ENCODE data around the gene PDE4B.
"Not testable (repeated sequence)": the region's sequence is repeated elsewhere in the genome, so short reads cannot be mapped to it uniquely, and the experiment has no call there.

Gene PDE4B

DNA sequence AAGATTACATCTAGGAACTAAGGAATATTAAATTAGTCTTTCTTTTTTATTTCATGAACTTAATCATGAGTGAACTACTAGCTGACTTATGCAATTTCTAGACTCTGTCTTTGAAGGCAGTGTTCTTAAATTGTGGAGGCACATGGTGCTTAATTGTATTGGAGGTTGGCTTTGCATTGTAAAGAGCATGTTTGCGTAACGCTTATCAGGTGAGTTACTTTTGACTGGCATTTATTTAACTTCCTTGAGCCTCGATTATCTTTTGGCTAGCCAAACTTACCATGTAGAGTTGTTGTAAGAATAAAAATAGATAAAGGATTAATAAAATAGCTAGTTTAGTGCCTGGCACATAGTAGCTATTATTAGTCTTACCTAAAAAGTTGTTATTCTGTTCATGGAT lies 262.4 kb downstream of the PDE4B start:
- no peak for DNase-seq (ENCODE audit: low read depth in 2 of 2)

GRCh38 chr1:66057448-66057847 lies 264.8 kb downstream of the PDE4B start:
- DNase-seq (ENCODE audit: low read depth in 2 of 2), result not testable (repeated sequence)

DNA sequence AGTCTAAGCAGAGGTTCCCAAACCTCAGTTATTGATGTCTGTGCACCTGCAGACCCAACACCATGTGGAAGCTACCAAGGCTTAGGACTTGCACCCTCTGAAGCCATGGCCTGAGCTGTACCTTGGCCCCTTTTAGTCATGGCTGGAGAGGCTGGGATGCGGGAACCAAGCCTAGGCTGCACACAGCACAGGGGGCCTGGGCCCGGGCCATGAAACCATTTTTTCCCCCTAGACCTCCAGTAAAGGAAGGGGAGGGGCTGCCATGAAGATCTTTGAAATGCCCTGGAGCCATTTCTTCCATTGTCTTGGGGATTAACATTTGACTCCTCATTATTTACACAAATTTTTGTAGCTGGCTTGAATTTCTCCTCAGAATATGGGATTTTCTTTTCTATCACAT lies 265.9 kb downstream of the PDE4B start:
- DNase-seq (ENCODE audit: low read depth in 2 of 2), result no peak

DNA sequence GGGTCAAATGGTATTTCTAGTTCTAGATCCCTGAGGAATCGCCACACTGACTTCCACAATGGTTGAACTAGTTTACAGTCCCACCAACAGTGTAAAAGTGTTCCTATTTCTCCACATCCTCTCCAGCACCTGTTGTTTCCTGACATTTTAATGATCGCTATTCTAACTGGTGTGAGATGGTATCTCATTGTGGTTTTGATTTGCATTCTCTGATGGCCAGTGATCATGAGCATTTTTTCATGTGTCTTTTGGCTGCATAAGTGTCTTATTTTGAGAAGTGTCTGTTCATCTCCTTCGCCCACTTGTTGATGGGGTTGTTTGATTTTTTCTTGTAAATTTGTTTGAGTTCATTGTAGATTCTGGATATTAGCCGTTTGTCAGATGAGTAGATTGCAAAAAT lies 274.5 kb downstream of the PDE4B start:
- not testable (repeated sequence) for DNase-seq (ENCODE audit: low read depth in 2 of 2)

DNA sequence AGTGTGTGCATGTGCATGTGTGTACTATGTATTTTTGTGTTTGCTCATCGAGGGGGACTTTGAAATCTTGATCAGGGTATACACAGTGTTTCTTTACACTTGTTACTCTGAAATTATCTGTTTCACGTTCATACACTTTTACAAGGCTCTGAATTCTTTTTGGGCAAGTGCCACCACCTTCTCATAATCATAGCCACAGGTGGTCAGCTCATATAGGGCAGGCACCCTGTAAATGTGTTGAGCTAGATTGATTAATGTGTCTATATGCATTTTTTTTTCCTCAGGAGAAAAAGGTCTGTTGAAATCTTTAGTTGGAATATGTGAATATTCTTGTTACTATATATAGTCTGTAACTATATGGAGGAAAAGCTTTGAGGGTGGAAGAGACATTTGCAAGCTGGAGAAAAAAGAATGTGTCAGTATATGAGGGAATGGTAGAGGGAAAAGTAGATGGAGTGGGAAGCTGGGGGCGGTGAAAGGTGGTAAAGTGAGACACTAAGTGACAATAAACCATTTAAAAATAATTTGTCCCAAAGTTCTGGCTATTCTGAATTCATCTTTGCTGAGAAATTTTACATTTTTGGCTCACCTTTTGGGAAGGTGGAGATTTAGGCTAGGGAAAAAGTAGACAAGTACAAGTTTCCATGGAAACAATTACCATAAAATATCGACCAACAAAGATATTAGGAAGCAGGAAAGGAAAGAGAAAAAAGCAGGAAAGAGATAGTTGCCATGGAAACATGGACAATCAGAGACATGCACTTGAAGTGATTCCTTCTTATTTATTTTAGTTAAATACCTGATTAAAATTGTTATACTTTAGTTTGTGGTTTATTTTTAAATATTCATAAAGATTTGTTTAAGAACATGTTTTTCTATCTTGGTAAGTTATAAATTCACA lies 277.5 kb downstream of the PDE4B start:
- DNase-seq (ENCODE audit: low read depth in 2 of 2), result no peak

DNA sequence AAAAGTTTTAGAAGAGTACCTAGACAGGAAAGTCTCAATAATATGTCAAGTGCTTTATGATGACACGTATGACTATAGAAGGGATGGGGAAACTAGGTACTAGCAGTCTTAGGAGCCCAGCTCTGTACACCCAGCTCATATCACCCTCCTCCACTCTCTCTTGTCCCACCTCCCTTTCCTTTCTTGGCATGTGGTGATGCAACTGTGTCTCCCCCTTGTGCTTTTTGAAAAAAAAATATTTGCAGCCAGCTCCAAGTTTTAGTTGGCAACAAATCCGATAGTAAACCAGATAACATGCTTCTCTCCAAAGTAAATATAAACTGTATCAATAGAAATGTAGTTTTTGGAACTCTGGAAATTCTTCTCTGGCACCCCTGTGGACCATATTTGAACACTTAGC lies 280.7 kb downstream of the PDE4B start:
- no peak for DNase-seq (ENCODE audit: low read depth in 2 of 2)

GRCh38 chr1:66074147-66074546 lies 281.5 kb downstream of the PDE4B start:
- DNase-seq (ENCODE audit: low read depth in 2 of 2), result no peak

DNA sequence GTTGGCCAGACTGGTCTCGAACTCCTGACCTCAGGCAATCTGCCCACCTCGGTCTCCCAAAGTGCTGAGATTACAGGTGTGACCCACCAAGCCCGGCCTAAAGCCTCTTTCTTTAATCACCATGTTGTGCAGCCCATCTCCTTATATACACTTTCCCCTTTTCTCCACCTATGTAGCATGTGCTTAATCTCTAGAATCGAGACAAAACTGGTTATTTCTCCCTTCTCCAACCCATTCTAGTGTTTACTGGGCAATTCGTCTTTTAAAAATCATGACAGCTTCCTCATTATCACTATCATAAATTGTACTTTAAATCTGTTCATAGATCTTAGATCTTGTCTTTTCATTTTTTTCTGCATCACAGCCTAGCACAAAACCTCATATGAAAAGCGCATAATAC lies 285.7 kb downstream of the PDE4B start:
- DNase-seq (ENCODE audit: low read depth in 2 of 2), result no peak

DNA sequence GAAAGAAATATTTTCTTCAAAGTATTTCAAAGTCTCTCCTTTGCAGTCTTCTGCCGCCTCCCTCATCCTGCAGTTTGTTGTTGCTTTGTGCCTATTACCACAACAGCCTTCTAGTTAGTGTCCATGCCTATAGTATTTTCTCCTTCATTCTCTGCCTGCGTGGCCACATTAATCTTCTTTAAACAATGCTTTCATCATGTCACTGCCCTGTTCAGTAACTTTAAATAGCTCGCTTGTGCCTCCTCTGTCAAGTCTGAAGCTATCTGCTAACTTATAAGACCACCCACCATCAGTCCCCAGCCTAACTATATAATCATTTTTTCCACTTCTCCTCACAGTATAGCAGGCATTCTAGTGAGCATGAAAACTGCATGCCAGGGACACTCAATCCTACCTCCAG lies 290.3 kb downstream of the PDE4B start:
- no peak for DNase-seq (ENCODE audit: low read depth in 2 of 2)

DNA sequence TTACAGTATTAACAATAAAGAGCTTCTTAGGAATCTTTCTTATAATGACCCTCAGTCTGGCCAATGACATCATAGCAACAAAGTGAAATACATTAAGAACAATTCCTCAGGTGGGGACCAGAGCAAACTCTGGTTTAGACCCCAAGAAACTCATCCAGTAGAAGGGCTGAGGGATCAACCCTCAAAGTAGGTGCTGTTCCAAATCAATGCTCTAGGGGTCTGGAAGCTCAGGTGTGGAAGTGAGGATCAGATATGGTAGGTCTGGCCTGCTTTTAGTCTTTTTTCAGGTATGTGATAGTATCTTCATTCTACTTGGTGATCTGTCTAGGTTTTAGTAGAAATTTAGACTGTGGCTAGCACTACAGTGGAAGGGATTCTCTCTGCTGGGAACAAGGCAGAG lies 291.7 kb downstream of the PDE4B start:
- DNase-seq (ENCODE audit: low read depth in 2 of 2), result no peak

- no peak for DNase-seq (ENCODE audit: low read depth in 2 of 2)
Measured at GRCh38 chr1:66085600-66085999, 292.9 kb downstream of the PDE4B start.

DNA sequence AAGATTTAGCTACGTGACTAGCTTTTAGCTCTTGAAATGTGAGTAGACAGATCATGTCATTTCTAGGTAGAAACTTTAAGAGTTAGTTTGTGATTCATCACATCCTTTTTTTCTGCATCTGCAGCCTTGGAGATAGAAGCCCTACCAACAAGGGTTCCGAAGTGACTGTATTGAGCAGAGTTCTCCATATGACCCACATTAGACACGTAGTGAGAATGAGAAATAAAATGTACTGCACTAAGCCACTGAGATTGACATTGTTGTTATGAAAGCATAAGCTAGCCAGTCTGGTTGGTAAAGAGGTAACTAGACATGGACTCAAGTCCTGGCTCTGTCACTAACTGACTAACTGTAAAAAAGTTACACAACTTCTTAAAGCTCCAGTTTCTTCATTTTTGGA lies 296.1 kb downstream of the PDE4B start:
- DNase-seq (ENCODE audit: low read depth in 2 of 2), result no peak

DNA sequence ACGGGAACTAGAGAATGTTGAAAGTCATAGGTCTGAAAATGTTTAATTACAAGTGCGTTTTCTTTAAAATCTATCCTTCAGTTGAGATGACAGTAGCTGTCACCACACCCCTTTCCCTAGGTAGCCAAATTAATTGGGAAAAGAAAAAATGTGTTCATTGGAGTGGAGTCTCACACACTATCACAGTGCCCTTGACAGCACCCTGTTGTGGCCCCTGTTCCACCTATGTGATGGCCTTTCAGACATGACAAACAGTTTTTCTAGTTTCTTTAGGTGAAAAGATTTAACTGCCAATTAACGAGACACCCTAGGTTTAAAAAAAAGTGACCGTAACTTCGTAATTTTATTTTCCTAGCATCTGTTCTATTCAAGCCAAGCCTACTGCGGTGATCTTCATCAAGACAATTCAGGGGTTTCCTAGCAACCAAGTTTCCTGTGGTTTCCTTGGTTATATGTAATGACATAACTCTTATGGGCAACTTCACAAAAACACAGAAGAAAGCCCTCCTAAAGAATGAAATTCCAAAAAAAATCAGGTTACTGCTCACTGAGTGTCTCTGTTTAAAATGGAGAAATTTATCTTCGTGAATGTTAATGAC lies 298.3 kb downstream of the PDE4B start:
- no peak for DNase-seq (ENCODE audit: low read depth in 2 of 2)

DNA sequence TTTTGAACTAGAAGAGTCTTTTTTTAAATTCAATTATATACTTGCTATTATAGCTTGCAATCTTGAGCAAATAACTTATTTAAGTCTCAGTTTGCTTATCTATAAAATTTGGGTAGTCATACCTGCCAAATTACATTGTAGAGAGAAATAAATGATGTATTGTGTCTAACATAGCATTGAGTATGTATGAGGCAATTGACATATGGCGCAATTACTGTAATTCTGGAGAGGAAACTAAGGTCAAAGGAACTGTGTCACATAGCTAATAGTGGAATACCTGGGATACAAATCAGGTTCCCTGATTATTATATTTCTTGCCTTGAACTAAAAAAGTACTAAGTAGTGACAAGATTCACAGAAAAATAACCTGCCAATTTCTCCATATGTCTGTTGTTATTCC lies 302.5 kb downstream of the PDE4B start:
- no peak for DNase-seq (ENCODE audit: low read depth in 2 of 2)

DNA sequence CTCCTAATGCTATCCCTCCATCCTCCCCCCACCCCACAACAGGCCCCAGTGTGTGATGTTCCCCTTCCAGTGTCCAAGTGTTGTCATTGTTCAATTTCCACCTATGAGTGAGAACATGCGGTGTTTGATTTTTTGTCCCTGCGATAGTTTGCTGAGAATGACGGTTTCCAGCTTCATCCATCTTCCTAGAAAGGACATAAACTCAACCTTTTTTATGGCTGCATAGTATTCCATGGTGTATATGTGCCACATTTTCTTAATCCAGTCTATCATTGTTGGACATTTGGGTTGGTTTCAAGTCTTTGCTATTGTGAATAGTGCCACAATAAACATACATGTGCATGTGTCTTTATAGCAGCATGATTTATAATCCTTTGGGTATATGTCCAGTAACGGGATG lies 308.3 kb downstream of the PDE4B start:
- not testable (repeated sequence) for DNase-seq (ENCODE audit: low read depth in 2 of 2)

DNA sequence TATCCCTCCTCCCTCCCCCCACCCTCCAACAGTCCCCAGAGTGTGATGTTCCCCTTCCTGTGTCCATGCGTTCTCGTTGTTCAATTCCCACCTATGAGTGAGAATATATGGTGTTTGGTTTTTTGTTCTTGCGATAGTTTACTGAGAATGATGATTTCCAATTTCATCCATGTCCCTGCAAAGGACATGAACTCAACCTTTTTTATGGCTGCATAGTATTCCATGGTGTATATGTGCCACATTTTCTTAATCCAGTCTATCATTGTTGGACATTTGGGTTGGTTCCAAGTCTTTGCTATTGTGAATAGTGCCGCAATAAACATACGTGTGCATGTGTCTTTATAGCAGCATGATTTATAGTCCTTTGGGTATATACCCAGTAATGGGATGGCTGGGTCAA lies 311.4 kb downstream of the PDE4B start:
- not testable (repeated sequence) for DNase-seq (ENCODE audit: low read depth in 2 of 2)

GRCh38 chr1:66108624-66109023 lies 315.9 kb downstream of the PDE4B start:
- DNase-seq (ENCODE audit: low read depth in 2 of 2), result no peak

DNA sequence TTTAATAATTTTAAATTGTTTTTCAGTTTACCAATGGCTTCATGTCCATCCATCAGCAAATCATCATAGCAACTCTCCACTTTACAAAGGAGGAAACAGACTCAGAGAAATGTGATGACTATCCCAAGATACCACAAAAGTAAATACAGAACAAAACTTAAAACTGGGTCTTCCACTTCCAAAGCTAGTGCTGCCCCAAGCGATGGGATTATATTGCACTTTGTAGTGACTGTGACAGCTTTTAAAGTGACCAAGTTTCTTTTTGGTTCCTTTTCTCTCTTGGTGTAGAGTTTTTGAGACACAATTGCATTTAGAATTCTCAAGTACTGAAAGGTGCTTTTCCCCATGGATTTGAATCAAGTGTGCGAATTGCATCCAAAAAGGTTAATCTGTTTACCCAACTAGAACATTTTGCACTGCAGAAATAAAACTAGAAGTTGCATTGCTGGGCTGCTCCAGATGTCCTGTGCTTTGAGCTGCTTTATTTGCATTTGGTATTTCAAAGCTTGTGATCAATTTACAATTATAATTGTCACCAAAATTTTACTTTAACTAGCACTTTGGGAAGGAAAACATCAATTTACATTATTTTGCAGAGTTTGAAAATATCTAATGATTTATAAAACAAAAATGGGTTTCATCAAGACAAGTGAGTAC lies 320.2 kb downstream of the PDE4B start:
- DNase-seq (ENCODE audit: low read depth in 2 of 2), result no peak

DNA sequence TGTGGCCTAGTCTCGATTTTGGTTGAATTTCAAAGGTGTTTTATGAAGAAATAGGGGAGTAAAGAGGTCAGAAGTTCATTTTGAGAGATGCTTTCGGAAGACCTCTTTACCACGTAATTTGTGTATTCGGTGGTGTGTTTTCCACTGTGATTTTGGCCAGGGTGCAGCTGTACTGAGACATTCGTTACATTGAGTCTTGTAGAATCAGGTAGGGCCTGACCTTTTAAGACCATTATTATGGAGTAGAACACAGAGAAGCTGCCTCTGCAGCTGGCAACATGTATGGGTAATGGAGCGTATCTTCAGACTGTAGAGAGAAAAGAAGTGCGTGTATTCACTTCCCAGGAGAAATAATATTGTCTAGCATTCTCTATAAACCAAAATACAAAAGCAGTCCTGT lies 326.5 kb downstream of the PDE4B start:
- no peak for DNase-seq (ENCODE audit: low read depth in 2 of 2)

DNA sequence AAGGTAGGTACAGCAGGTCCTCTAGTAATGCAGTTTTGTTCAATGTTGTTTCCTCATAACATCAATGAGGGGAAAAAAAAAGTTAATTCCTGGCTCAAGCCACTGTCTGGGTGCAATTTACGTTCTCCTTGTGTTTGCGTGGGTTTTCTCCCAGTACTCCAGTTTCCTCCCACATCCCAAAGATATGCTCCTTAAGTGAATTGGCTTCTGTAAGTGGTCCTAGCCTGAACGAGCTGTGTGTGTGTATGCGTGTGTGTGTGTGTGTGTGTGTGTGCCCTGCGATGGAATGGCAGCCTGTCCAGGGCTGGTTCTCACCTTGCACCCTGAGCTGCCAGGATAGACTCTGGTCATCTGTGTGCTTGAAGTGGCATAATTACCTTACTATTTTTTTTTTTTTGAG lies 332.0 kb downstream of the PDE4B start:
- no peak for DNase-seq (ENCODE audit: low read depth in 2 of 2)

- not testable (repeated sequence) for DNase-seq (ENCODE audit: low read depth in 2 of 2)
Measured at GRCh38 chr1:66128641-66129040, 335.9 kb downstream of the PDE4B start.

- no peak for DNase-seq (ENCODE audit: low read depth in 2 of 2)
Measured at GRCh38 chr1:66132324-66132723, 339.6 kb downstream of the PDE4B start.

DNA sequence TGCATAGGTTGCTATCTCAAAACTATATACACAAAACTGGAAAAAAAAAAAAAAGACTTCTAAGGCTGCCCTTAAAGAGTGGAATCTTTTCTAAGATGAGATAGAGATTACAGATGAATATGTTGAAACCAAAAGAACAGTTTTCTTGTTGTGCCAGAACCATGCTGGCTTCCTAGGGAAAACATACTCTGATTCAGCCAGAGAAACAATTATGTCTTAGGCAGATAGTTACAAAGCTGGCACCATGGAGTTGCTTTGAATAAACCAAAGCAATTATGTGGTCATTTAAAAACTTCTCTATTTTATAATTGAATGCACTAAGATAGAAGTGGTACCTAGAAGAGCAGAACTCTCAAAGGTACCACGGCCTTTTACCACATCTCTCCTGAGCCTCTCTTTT lies 341.3 kb downstream of the PDE4B start:
- no peak for DNase-seq (ENCODE audit: low read depth in 2 of 2)

Measured in stimulated activated CD8-positive, alpha-beta memory T cell treated with anti-CD3 and anti-CD28 coated beads, Interleukin-15, amount 100 ng/mL, for 4 hours (primary cell).